ENCODE measurements around the gene CFAP58. TPM values are rescaled to one million over a fixed set of nuclear protein-coding genes. Genes with fewer than 3 reads are reported as not detected.

Gene CFAP58
- polyA plus RNA-seq, 3 donors = 0.16 TPM; not detected in 2

DNA sequence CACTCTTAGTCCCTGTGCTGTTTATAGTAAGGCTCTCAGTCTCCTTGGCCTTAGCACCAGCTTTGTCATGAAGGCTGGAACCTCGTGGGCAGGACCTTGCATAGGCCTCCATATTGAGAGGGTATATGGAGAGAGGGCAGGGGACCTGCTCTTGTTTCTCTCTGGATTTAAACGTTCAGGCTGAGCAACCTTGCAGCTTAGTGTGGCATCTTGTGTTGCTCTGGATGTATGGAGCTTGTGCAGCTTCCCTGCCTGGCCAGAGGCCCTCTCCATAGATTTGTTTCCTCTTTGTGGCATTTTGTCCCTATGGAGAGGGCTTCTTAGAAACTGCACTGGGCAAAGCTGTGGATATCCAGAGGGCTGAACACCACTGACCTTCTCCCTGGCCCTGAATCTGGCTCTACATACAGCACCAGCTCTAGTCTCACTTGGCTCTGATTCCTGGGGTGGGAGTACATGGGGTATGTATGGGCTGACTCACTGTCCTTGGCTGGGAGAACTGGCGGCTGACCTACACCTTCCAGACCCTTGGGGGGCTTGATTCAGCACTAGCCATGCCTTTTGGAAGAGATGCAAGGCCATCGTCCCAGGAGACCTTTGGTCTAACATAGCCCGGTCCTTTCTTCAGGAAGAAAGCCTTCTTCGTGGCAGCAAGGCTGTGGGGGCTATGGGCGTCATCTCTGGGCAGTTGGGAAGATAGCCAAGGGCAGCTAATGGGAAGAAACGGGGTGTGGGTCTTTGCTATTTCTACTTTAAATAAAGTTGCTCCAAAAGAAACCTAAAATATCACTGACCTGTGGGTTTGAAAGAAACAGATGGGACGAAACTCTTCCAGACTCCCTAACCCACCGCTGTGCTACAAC is 45.8 kb upstream of the CFAP58 start:
- no peak overlapping the region for H2AFZ ChIP-seq (ENCODE audit: insufficient read depth, low read depth, low read length, poor library complexity, severe bottlenecking)
- H3K9ac ChIP-seq (ENCODE audit: insufficient read depth, low read length, poor library complexity, severe bottlenecking) = no peak overlapping the region
- DNase-seq = peak in 1 of 3 donors; percentile 8
- peaks cover 51% of the 10 kb centered on the region for H3K4me1 Mint-ChIP-seq
- intact Hi-C loops (cut with micrococcal nuclease) = loop anchor here in 1 of 2 donors (5.0 to 10.0 kb wide), 2 partner anchors 39 to 267 kb away; no protein-coding TSS in a partner anchor
- no peaks in the 10 kb centered on the region for H3K9me3 ChIP-seq (replicated peaks in 1 of 2; ENCODE audit: control insufficient read depth in 1 of 2, insufficient read depth in 1 of 2, low read length in 2 of 2)
- 96% methylated on average over 3 of the region's 10 CpGs for WGBS (ENCODE audit: insufficient coverage)
- peaks cover 28 to 50% of the 10 kb centered on the region in 2 donors for H3K36me3 ChIP-seq (replicated peaks in 1 of 2; ENCODE audit: control insufficient read depth in 1 of 2, insufficient read depth in 2 of 2, low read length in 2 of 2)
- peaks cover 0 to 4% (median 2%) of the 10 kb centered on the region in 3 donors for H3K27me3 Mint-ChIP-seq (ENCODE audit: low read depth in 3 of 3)
- TF ChIP-seq, protein P1, sequence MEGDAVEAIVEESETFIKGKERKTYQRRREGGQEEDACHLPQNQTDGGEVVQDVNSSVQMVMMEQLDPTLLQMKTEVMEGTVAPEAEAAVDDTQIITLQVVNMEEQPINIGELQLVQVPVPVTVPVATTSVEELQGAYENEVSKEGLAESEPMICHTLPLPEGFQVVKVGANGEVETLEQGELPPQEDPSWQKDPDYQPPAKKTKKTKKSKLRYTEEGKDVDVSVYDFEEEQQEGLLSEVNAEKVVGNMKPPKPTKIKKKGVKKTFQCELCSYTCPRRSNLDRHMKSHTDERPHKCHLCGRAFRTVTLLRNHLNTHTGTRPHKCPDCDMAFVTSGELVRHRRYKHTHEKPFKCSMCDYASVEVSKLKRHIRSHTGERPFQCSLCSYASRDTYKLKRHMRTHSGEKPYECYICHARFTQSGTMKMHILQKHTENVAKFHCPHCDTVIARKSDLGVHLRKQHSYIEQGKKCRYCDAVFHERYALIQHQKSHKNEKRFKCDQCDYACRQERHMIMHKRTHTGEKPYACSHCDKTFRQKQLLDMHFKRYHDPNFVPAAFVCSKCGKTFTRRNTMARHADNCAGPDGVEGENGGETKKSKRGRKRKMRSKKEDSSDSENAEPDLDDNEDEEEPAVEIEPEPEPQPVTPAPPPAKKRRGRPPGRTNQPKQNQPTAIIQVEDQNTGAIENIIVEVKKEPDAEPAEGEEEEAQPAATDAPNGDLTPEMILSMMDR (IDR thresholded peaks at IDR 0.05) = no peak
- no peak overlapping the region for H3K4me2 ChIP-seq (replicated peaks; ENCODE audit: extremely low read depth, low read length, poor library complexity, severe bottlenecking)
- peaks cover 0 to 1% (median 0%) of the 10 kb centered on the region in 7 donors for H3K9me3 Mint-ChIP-seq
- peak overlapping the region in 4 of 7 donors; percentile 47 to 74 (median 58) for H3K27ac Mint-ChIP-seq
- peaks cover 30% of the 10 kb centered on the region for H3K79me2 ChIP-seq (ENCODE audit: insufficient read depth, low read length)
- H3K4me1 ChIP-seq (ENCODE audit: control insufficient read depth in 1 of 2, insufficient read depth in 2 of 2, low read length in 2 of 2) = peaks cover 22 to 26% of the 10 kb centered on the region in 2 donors
- no peak overlapping the region for H3K4me3 Mint-ChIP-seq
- H3K36me3 Mint-ChIP-seq = peaks cover 47 to 48% of the 10 kb centered on the region in 2 donors
- peak overlapping the region in 1 of 2 donors; percentile 3 for H3K27ac ChIP-seq (ENCODE audit: low read depth in 1 of 2, low read length in 2 of 2)
- H4K20me1 ChIP-seq (ENCODE audit: insufficient read depth, low read length) = peaks cover 62% of the 10 kb centered on the region
- no peaks in the 10 kb centered on the region for H3K27me3 ChIP-seq (ENCODE audit: control insufficient read depth in 2 of 2, insufficient read depth in 2 of 2, low read length in 2 of 2)
- no peak overlapping the region for H3K4me3 ChIP-seq (replicated peaks in 1 of 3; ENCODE audit: low read depth in 2 of 3, low read length in 3 of 3)

DNA sequence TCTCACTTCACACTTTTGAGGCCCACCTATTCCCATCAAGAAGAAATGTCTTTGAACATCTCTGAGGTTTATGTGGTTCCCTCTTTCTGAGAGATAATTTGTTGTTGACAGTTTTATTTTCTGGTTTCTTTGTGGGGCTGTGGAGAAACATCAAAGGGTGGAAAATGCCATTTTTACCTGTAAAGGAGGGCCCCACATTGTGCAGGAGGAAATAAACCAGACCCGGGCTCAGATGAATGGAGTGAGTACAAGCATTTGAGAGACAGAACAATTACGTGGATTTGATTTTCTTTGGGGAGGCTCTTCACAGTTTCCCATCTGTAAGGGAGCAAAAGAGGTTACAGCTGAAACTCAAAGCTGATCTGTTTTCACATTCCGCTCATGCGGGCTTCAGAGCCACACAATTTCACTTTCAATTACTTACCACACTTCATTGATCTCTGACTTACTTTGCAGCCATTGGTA is 45.2 kb upstream of the CFAP58 start:
- peaks cover 35 to 56% of the 10 kb centered on the region in 2 donors for H3K36me3 ChIP-seq (replicated peaks in 1 of 2; ENCODE audit: control insufficient read depth in 1 of 2, insufficient read depth in 2 of 2, low read length in 2 of 2)
- no peak overlapping the region for H3K4me3 ChIP-seq (replicated peaks in 1 of 3; ENCODE audit: low read depth in 2 of 3, low read length in 3 of 3)
- intact Hi-C loops (cut with micrococcal nuclease) = loop anchor here in 1 of 2 donors (5.0 to 10.0 kb wide), 2 partner anchors 39 to 266 kb away; no protein-coding TSS in a partner anchor
- no peak overlapping the region for H3K9ac ChIP-seq (ENCODE audit: insufficient read depth, low read length, poor library complexity, severe bottlenecking)
- H3K4me1 ChIP-seq (ENCODE audit: control insufficient read depth in 1 of 2, insufficient read depth in 2 of 2, low read length in 2 of 2) = peaks cover 15 to 24% of the 10 kb centered on the region in 2 donors
- H2AFZ ChIP-seq (ENCODE audit: insufficient read depth, low read depth, low read length, poor library complexity, severe bottlenecking) = no peak overlapping the region
- Mint-ChIP-seq H3K4me3 (no peak overlapping the region), H3K27ac (peak overlapping the region in 3 of 7 donors; percentile 56 to 74 (median 74)), H3K36me3 (peaks cover 51 to 55% of the 10 kb centered on the region in 2 donors), H3K4me1 (peaks cover 47% of the 10 kb centered on the region), H3K9me3 (no peaks in the 10 kb centered on the region), H3K27me3 (ENCODE audit: low read depth in 3 of 3) (peaks cover 0 to 4% (median 2%) of the 10 kb centered on the region in 3 donors)
- 67% methylated on average over 3 of the region's 4 CpGs for WGBS (ENCODE audit: insufficient coverage)
- H3K79me2 ChIP-seq (ENCODE audit: insufficient read depth, low read length) = peaks cover 36% of the 10 kb centered on the region
- no peaks in the 10 kb centered on the region for H3K27me3 ChIP-seq (ENCODE audit: control insufficient read depth in 2 of 2, insufficient read depth in 2 of 2, low read length in 2 of 2)
- TF ChIP-seq, protein P1 (IDR thresholded peaks at IDR 0.05) = no peak
- peak overlapping the region in 1 of 2 donors; percentile 3 for H3K27ac ChIP-seq (ENCODE audit: low read depth in 1 of 2, low read length in 2 of 2)
- H4K20me1 ChIP-seq (ENCODE audit: insufficient read depth, low read length) = peaks cover 69% of the 10 kb centered on the region
- DNase-seq = no peak
- H3K9me3 ChIP-seq (replicated peaks in 1 of 2; ENCODE audit: control insufficient read depth in 1 of 2, insufficient read depth in 1 of 2, low read length in 2 of 2) = no peaks in the 10 kb centered on the region
- H3K4me2 ChIP-seq (replicated peaks; ENCODE audit: extremely low read depth, low read length, poor library complexity, severe bottlenecking) = no peak overlapping the region
